ENCODE data around the gene ADARB2. TPM values are rescaled to one million over a fixed set of nuclear protein-coding genes. Genes with fewer than 3 reads are reported as not detected.

ADARB2 gene
- polyA plus RNA-seq, 3 donors: not detected

DNA sequence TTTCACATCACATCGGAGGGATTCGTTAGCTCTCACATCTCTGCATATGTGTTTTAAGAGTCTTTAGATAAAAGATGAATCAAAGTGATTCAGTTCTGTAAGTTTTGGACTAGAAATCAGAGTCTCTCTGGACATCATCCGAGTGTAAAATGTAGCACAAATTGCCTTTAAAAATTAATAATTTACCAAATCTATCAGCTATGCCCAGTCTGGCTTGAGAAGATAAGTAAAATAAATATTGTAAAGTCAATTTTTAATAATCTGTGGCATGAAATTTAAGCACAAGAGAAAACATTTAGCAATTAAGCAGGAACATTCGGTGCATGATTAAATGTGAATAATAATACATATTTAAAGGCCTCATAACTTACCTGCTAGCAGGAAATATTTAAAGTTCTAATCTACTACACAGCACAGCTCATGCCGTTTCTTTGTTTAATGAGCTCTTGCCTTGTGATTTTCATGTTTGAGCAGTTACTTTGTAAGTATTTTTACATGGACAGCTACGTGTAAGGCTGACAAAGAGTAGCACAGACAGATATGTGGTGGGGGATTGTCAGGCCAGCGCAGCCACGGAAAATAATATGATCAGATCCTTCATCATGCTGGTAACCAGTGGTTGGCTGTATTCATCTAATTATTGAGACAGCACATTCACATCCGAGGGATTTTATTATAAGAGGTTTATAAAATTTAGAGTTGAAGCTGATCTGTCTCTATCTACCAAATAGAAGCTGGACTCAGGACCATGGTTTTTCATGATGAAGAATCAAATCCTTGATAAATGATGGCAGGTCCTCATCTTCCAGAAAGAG lies 317.3 kb downstream of the ADARB2 start:
- intact Hi-C loops (cut with micrococcal nuclease): no loop called here

DNA sequence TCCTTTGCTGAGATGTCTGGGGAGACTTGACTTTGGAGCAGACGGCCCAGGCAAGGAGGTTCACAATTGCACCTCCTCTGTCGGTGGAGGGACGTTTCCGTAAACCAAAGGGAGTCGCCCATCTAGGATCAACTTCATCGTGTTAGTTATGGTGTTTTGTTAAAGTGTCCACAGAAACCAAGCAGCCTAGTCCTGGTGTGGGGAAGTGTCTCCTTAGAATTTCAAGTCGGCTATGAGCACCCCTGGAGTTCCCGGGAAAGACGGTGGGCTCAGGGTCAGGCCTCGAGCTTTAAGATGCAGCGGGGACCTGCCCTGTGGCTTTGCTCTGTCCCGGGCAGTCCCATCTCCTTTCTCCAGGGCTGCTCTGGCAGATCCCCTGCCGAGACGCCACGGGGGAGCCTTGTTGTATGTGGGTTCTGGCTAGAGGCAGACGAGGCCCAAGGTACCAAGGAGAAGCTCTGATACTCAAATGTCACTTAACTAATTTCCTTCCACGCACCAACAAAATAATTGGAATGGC lies 319.2 kb downstream of the ADARB2 start:
- peaks cover 0 to 5% of the 10 kb centered on the region in 2 donors for H3K9me3 ChIP-seq (replicated peaks in 1 of 2; ENCODE audit: control insufficient read depth in 1 of 2, insufficient read depth in 1 of 2, low read length in 2 of 2)
- no peak overlapping the region for H3K4me3 ChIP-seq (replicated peaks in 1 of 3; ENCODE audit: low read depth in 2 of 3, low read length in 3 of 3)
- WGBS (ENCODE audit: insufficient coverage): 88% methylated on average over 12 of the region's 17 CpGs
- no peaks in the 10 kb centered on the region for H3K36me3 ChIP-seq (replicated peaks in 1 of 2; ENCODE audit: control insufficient read depth in 1 of 2, insufficient read depth in 2 of 2, low read length in 2 of 2)
- intact Hi-C loops (cut with micrococcal nuclease): no loop called here
- no peaks in the 10 kb centered on the region for H4K20me1 ChIP-seq (ENCODE audit: insufficient read depth, low read length)
- no peak overlapping the region for H3K9ac ChIP-seq (ENCODE audit: insufficient read depth, low read length, poor library complexity, severe bottlenecking)
- peaks cover 0 to 8% of the 10 kb centered on the region in 2 donors for H3K27me3 ChIP-seq (ENCODE audit: control insufficient read depth in 2 of 2, insufficient read depth in 2 of 2, low read length in 2 of 2)
- DNase-seq: no peak
- H3K4me3 Mint-ChIP-seq: no peak overlapping the region
- peaks cover 14 to 16% (median 14%) of the 10 kb centered on the region in 3 donors for H3K27me3 Mint-ChIP-seq (ENCODE audit: low read depth in 3 of 3)
- H3K4me1 ChIP-seq (ENCODE audit: control insufficient read depth in 1 of 2, insufficient read depth in 2 of 2, low read length in 2 of 2): no peaks in the 10 kb centered on the region
- H3K27ac Mint-ChIP-seq: no peak overlapping the region
- H3K36me3 Mint-ChIP-seq: no peaks in the 10 kb centered on the region
- H3K79me2 ChIP-seq (ENCODE audit: insufficient read depth, low read length): no peaks in the 10 kb centered on the region
- TF ChIP-seq, protein P1, sequence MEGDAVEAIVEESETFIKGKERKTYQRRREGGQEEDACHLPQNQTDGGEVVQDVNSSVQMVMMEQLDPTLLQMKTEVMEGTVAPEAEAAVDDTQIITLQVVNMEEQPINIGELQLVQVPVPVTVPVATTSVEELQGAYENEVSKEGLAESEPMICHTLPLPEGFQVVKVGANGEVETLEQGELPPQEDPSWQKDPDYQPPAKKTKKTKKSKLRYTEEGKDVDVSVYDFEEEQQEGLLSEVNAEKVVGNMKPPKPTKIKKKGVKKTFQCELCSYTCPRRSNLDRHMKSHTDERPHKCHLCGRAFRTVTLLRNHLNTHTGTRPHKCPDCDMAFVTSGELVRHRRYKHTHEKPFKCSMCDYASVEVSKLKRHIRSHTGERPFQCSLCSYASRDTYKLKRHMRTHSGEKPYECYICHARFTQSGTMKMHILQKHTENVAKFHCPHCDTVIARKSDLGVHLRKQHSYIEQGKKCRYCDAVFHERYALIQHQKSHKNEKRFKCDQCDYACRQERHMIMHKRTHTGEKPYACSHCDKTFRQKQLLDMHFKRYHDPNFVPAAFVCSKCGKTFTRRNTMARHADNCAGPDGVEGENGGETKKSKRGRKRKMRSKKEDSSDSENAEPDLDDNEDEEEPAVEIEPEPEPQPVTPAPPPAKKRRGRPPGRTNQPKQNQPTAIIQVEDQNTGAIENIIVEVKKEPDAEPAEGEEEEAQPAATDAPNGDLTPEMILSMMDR (IDR thresholded peaks at IDR 0.05): no peak
- H3K4me1 Mint-ChIP-seq: peaks cover 5% of the 10 kb centered on the region
- H3K4me2 ChIP-seq (replicated peaks; ENCODE audit: extremely low read depth, low read length, poor library complexity, severe bottlenecking): no peak overlapping the region
- no peak overlapping the region for H2AFZ ChIP-seq (ENCODE audit: insufficient read depth, low read depth, low read length, poor library complexity, severe bottlenecking)
- H3K27ac ChIP-seq (ENCODE audit: low read depth in 1 of 2, low read length in 2 of 2): no peak overlapping the region
- peaks cover 3 to 10% (median 4%) of the 10 kb centered on the region in 7 donors for H3K9me3 Mint-ChIP-seq

More for the DNA sequence above, 317.3 kb downstream of the ADARB2 start:
- Histone ChIP-seq H4K20me1 (ENCODE audit: insufficient read depth, low read length) (no peaks in the 10 kb centered on the region), H3K4me2 (replicated peaks; ENCODE audit: extremely low read depth, low read length, poor library complexity, severe bottlenecking) (no peak overlapping the region), H3K36me3 (replicated peaks in 1 of 2; ENCODE audit: control insufficient read depth in 1 of 2, insufficient read depth in 2 of 2, low read length in 2 of 2) (no peaks in the 10 kb centered on the region), H3K27me3 (ENCODE audit: control insufficient read depth in 2 of 2, insufficient read depth in 2 of 2, low read length in 2 of 2) (peaks cover 0 to 8% of the 10 kb centered on the region in 2 donors), H3K4me3 (replicated peaks in 1 of 3; ENCODE audit: low read depth in 2 of 3, low read length in 3 of 3) (no peak overlapping the region), H2AFZ (ENCODE audit: insufficient read depth, low read depth, low read length, poor library complexity, severe bottlenecking) (no peak overlapping the region), H3K9me3 (replicated peaks in 1 of 2; ENCODE audit: control insufficient read depth in 1 of 2, insufficient read depth in 1 of 2, low read length in 2 of 2) (no peaks in the 10 kb centered on the region), H3K79me2 (ENCODE audit: insufficient read depth, low read length) (no peaks in the 10 kb centered on the region), H3K9ac (ENCODE audit: insufficient read depth, low read length, poor library complexity, severe bottlenecking) (no peak overlapping the region), H3K27ac (ENCODE audit: low read depth in 1 of 2, low read length in 2 of 2) (no peak overlapping the region), H3K4me1 (ENCODE audit: control insufficient read depth in 1 of 2, insufficient read depth in 2 of 2, low read length in 2 of 2) (no peaks in the 10 kb centered on the region)
- Mint-ChIP-seq H3K27ac (no peak overlapping the region), H3K4me3 (peak overlapping the region in 1 of 2 donors; percentile 63), H3K27me3 (ENCODE audit: low read depth in 3 of 3) (peaks cover 11 to 14% (median 13%) of the 10 kb centered on the region in 3 donors), H3K9me3 (peaks cover 0 to 3% (median 2%) of the 10 kb centered on the region in 7 donors), H3K36me3 (no peaks in the 10 kb centered on the region), H3K4me1 (peaks cover 5% of the 10 kb centered on the region)
- no peak for DNase-seq
- 80% methylated on average over 1 of the region's 9 CpGs for WGBS (ENCODE audit: insufficient coverage)
- TF ChIP-seq, protein P1 (IDR thresholded peaks at IDR 0.05): no peak
